Measurements from ENCODE around the gene ZNF784. TPM values are rescaled to one million over a fixed set of nuclear protein-coding genes. Genes with fewer than 3 reads are reported as not detected.

Gene ZNF784
- total and polyA plus RNA-seq, 9 of the 15 experiments (the other 6 are each of a cell fraction or from before 2014, with no cell fraction given) = 0.14 to 6.1 (median 2.1) TPM

DNA sequence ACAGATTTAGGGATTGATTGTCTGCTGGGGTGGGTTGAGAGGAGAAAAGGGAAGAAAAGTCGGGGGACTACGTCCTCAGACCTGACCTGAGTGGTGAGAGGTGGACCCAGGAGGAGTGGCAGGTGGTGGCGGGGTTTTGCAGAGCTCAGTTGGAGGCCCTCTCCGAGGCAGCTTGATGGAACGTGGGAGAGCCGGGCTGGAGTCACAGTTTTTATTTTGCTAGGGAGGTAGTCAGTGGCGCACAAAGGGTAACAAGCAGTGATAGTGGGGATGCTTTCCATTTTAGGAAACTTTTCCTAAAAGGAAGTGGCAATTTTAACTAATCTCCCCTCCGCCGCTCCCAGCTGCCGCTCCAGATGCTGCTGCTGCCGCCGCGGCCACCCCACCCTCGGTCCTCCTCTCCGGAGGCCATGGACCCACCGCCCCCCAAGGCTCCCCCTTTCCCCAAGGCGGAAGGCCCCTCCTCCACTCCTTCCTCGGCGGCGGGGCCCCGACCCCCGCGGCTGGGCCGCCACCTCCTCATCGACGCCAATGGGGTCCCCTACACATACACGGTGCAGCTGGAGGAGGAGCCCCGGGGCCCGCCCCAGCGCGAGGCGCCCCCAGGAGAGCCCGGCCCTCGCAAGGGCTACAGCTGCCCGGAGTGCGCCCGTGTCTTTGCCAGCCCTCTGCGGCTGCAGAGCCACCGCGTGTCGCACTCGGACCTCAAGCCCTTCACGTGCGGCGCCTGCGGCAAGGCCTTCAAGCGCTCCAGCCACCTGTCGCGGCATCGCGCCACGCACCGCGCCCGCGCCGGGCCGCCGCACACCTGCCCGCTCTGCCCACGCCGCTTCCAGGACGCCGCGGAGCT is 18.0 kb upstream of the ZNF784 start (continued):
- TF ChIP-seq, protein P1, sequence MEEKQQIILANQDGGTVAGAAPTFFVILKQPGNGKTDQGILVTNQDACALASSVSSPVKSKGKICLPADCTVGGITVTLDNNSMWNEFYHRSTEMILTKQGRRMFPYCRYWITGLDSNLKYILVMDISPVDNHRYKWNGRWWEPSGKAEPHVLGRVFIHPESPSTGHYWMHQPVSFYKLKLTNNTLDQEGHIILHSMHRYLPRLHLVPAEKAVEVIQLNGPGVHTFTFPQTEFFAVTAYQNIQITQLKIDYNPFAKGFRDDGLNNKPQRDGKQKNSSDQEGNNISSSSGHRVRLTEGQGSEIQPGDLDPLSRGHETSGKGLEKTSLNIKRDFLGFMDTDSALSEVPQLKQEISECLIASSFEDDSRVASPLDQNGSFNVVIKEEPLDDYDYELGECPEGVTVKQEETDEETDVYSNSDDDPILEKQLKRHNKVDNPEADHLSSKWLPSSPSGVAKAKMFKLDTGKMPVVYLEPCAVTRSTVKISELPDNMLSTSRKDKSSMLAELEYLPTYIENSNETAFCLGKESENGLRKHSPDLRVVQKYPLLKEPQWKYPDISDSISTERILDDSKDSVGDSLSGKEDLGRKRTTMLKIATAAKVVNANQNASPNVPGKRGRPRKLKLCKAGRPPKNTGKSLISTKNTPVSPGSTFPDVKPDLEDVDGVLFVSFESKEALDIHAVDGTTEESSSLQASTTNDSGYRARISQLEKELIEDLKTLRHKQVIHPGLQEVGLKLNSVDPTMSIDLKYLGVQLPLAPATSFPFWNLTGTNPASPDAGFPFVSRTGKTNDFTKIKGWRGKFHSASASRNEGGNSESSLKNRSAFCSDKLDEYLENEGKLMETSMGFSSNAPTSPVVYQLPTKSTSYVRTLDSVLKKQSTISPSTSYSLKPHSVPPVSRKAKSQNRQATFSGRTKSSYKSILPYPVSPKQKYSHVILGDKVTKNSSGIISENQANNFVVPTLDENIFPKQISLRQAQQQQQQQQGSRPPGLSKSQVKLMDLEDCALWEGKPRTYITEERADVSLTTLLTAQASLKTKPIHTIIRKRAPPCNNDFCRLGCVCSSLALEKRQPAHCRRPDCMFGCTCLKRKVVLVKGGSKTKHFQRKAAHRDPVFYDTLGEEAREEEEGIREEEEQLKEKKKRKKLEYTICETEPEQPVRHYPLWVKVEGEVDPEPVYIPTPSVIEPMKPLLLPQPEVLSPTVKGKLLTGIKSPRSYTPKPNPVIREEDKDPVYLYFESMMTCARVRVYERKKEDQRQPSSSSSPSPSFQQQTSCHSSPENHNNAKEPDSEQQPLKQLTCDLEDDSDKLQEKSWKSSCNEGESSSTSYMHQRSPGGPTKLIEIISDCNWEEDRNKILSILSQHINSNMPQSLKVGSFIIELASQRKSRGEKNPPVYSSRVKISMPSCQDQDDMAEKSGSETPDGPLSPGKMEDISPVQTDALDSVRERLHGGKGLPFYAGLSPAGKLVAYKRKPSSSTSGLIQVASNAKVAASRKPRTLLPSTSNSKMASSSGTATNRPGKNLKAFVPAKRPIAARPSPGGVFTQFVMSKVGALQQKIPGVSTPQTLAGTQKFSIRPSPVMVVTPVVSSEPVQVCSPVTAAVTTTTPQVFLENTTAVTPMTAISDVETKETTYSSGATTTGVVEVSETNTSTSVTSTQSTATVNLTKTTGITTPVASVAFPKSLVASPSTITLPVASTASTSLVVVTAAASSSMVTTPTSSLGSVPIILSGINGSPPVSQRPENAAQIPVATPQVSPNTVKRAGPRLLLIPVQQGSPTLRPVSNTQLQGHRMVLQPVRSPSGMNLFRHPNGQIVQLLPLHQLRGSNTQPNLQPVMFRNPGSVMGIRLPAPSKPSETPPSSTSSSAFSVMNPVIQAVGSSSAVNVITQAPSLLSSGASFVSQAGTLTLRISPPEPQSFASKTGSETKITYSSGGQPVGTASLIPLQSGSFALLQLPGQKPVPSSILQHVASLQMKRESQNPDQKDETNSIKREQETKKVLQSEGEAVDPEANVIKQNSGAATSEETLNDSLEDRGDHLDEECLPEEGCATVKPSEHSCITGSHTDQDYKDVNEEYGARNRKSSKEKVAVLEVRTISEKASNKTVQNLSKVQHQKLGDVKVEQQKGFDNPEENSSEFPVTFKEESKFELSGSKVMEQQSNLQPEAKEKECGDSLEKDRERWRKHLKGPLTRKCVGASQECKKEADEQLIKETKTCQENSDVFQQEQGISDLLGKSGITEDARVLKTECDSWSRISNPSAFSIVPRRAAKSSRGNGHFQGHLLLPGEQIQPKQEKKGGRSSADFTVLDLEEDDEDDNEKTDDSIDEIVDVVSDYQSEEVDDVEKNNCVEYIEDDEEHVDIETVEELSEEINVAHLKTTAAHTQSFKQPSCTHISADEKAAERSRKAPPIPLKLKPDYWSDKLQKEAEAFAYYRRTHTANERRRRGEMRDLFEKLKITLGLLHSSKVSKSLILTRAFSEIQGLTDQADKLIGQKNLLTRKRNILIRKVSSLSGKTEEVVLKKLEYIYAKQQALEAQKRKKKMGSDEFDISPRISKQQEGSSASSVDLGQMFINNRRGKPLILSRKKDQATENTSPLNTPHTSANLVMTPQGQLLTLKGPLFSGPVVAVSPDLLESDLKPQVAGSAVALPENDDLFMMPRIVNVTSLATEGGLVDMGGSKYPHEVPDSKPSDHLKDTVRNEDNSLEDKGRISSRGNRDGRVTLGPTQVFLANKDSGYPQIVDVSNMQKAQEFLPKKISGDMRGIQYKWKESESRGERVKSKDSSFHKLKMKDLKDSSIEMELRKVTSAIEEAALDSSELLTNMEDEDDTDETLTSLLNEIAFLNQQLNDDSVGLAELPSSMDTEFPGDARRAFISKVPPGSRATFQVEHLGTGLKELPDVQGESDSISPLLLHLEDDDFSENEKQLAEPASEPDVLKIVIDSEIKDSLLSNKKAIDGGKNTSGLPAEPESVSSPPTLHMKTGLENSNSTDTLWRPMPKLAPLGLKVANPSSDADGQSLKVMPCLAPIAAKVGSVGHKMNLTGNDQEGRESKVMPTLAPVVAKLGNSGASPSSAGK (IDR thresholded peaks at IDR 0.05) = peak; percentile 21; the same call in 1 of the 2 replicates
- TF ChIP-seq ZKSCAN1 (IDR thresholded peaks at IDR 0.05; ENCODE audit: low read depth, low read length) (no peak), MEF2D (tag; conservative IDR thresholded peaks at IDR 0.05; ENCODE audit: low read depth) (no peak), ZBTB7A (IDR thresholded peaks at IDR 0.05; ENCODE audit: borderline replicate concordance, control insufficient read depth, low read depth, low read length) (peak; percentile 49; the same call in 1 of the 2 replicates), MAFK (IDR thresholded peaks at IDR 0.05; ENCODE audit: low read length) (no peak), TAF1 (IDR thresholded peaks at IDR 0.05; ENCODE audit: control insufficient read depth, extremely low read depth, insufficient read depth, low read length, severe bottlenecking) (no peak), TCFL5 (CRISPR knock-in tag; conservative IDR thresholded peaks at IDR 0.05) (no peak), ERF (CRISPR knock-in tag; IDR thresholded peaks at IDR 0.05) (peak; percentile 15; the same call in 1 of the 2 replicates), ZNF436 (CRISPR knock-in tag; IDR thresholded peaks at IDR 0.05) (no peak), SMAD3 (CRISPR knock-in tag; conservative IDR thresholded peaks at IDR 0.05) (0 out of 2 replicates have a peak, but pooled peaks have one; percentile 21), POLR2G (IDR thresholded peaks at IDR 0.05; ENCODE audit: low read depth, low read length) (peak; percentile 80), ETV1 (tag; conservative IDR thresholded peaks at IDR 0.05; ENCODE audit: low read depth) (no peak), SETDB1 (IDR thresholded peaks at IDR 0.05; ENCODE audit: low read length) (no peak)
- TF ChIP-seq, protein P2, sequence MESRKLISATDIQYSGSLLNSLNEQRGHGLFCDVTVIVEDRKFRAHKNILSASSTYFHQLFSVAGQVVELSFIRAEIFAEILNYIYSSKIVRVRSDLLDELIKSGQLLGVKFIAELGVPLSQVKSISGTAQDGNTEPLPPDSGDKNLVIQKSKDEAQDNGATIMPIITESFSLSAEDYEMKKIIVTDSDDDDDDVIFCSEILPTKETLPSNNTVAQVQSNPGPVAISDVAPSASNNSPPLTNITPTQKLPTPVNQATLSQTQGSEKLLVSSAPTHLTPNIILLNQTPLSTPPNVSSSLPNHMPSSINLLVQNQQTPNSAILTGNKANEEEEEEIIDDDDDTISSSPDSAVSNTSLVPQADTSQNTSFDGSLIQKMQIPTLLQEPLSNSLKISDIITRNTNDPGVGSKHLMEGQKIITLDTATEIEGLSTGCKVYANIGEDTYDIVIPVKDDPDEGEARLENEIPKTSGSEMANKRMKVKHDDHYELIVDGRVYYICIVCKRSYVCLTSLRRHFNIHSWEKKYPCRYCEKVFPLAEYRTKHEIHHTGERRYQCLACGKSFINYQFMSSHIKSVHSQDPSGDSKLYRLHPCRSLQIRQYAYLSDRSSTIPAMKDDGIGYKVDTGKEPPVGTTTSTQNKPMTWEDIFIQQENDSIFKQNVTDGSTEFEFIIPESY (CRISPR knock-in tag; IDR thresholded peaks at IDR 0.05) = peak; percentile 87

Measured in K562 (cell line).